CD4-positive, alpha-beta T cell treated with Interleukin-6 for 4 hours (primary cell): Measurements from ENCODE around the gene TMEM9B.

ENCODE experiments used
- DNase-seq: peaks from one replicate; pipeline ENCODE4 v3.0.0-alpha.2; 2020; ENCODE audit warnings: mixed read lengths

Gene TMEM9B

DNA sequence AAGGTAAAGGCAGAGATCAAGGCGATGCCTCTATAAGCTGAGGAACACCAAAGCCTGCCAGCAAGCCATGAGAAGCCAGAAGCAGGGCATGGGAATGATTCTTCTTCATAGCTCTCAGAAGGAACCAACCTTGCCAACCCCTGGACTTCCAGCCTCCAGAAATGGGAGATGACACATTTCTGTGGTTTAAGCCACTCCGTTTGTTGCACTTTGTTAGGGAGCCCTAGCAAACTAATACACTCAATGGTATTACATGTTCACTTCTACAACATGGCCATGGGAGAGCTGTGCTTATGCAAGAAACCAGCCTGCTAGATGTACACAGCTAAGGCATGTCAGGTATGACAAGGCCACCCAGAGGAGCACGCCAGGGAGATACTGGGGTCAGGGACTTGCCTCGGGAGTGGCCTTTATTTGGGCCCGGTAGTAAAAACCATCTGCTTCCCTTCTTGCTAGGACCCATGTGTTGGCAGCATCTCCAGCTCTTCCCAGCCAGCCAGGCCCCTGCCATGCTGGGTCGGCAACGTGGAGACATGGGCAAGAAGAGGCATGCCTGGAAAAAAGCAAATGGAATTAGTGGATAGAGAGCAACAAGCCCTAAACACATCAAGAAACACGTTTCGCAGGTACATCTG, 35.1 kb downstream of the TMEM9B start:
- DNase-seq: no peak

DNA sequence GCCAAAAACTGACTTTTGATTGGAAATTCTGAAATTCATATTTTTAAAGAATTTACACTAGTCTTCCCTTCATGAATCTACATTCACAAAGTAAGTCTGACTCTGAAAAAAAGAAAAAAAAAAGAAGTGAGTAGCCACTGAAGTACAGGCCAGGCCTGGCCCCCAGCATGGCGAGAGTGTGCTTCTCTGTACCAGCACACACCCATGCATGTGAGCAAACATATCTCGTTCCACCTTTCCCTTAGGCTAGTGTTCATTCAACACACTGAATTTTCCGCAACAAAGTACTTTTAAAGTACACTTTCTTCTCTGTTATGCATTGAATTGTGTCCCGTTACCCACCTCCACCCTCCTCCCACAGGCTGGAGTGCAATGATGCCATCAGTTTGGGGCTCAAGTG, 36.0 kb downstream of the TMEM9B start:
- no peak for DNase-seq

DNA sequence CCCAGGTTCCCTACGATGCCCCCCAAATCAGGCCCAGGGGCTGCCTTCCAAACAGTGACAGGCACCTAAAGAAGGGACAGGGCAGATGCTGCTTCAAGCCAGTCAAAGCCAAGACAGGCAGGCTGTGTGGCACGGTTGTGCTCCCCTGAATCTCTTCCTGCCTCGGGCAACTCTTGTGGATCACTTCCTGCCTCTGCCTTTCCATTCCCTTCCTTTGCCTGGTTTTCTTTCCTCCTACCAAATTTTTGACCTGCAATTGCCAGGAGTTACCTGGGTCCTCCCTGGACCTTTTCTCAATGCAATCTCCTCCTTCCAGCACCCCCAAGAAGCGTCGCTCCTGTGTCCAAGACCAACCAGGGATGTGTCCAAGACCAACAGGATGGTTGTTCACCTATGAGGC, 37.0 kb downstream of the TMEM9B start:
- no peak for DNase-seq

DNA sequence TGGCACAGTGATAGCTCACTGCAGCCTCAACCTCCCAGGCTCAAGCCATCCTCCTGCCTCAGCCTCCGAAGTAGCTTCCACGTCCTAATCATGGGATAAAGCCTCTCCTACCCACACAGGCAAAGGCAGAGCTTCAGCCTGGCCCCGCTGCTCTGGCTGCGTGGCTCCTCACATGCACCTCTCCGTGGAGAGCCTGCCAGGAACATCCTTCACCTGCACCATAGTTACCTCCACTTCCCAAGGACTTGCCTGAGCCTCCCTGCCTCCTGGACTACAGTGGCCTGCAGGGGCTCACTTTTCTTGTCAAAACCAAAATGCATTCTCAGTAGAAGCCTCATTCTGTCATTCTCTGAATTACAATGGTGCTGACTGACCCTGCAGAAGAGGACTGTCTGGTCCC, 38.0 kb downstream of the TMEM9B start:
- no peak for DNase-seq

DNA sequence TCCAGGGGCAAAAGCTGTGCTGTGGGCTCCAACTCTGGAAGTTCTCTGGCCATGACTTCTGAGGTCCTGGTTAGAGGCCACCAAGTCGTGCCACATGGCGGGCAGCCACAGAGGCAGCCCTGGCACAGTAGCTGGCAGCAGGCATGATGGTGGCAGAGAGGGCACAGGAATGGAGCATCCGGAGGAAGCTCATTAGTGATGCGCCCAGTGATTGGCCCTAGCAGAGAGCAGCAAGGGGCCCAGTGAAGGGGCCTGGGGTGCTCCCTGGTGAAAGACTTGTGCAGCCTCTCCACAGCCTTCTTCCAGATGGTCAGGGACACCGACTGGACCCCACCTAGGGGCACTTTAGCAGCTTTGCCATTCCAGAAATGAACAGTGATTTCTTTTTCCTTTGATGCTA, 38.5 kb downstream of the TMEM9B start:
- DNase-seq: no peak

DNA sequence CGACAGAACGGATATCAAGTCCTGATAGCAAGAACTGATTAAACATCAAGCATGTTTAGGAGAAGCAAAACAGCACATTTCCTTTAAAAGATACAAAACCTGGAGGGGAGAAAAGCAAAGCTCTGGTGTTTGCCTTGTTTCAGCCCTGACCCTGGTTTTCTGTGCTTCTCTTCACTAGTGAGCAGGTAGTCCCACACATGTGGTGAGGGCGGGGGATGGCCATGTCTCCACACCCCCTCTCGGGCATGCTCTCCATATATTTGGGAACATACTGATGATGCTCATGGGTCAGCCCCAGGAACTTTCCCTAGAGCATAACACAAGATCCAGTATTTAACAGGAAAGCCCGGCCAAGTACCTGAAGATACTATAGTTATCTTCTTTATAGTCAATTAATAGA, 41.6 kb downstream of the TMEM9B start:
- no peak for DNase-seq

DNA sequence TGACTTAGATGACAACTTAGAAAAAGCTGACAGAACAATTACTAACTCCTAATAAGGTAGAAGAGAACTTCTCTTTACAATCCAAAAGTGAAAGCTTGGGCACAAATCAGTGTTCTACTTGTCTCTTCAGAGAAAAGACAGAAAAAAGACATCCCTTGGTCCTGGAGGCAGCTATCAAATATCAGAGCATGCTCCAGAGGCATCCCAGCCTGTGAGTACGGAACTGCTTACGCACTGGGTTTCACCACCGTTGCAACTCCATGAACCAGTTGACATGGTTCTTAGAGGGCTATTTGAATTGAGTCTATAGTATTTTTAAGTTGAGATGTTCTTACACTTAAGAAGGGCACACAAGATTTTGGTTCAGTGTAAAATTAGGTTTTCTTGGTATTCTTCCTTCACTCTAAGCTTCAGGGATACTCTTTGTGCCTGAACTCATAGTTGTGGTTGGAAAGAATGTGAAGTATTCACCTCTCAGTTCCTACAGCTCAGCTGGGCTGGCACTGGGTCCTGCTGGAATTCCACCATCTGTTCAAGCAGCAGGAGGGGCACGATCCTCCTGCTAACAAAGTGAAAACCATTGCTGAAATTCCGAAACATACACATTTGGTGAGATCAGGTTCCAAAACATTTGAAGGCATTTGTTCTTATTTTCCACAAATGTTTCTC, 47.0 kb downstream of the TMEM9B start:
- DNase-seq: no peak

DNA sequence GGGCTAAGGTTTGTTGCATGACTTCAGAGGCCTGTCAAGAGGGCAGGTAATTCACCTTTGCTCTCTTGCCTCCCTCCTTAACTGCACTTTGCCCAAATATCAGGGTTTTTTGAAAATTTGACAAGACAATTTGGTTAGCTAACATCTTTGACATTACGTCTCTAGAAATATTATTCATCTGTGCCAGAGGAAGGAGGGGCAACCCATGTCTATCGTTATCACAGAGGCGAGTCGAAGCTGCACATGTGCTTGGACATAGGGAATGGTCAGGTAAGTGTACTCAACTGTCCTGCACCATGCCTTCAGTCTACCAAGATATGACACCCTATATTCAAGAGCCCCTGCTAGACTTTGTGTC, 49.6 kb downstream of the TMEM9B start:
- no peak for DNase-seq

DNA sequence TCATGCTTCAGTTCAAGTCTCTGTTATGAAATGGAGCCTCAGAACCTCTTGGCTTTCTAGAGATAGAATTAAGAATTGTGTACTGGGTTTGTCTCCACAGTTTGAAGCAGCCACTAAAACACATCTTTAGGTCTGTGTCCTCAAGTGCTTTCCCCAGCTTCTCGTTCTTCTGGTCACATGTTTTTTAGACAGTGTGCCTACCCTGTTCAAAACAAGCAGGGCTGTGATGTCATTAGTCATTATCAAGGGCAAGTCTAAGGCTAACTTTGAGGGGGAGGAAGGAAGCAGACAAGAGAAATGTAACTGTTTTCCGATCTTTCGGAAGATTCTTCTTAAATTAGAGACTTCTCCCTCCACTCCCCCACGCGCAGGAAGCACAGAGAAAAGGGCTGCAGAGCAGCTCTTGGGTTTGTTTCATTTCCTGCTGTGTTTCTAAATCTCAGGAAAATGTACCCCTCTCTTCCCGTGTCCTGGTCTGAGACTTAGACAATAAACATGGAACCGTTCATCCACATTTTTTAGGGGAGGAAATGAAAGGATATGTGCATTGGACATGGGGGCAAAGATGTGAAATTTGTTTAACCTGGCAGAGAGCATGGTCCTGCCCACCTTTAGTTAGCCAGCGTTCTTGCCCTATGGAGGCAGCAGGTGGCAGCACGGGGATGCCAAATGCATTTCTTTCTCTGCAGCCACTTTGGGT, 50.1 kb downstream of the TMEM9B start:
- DNase-seq: peak; percentile 57

DNA sequence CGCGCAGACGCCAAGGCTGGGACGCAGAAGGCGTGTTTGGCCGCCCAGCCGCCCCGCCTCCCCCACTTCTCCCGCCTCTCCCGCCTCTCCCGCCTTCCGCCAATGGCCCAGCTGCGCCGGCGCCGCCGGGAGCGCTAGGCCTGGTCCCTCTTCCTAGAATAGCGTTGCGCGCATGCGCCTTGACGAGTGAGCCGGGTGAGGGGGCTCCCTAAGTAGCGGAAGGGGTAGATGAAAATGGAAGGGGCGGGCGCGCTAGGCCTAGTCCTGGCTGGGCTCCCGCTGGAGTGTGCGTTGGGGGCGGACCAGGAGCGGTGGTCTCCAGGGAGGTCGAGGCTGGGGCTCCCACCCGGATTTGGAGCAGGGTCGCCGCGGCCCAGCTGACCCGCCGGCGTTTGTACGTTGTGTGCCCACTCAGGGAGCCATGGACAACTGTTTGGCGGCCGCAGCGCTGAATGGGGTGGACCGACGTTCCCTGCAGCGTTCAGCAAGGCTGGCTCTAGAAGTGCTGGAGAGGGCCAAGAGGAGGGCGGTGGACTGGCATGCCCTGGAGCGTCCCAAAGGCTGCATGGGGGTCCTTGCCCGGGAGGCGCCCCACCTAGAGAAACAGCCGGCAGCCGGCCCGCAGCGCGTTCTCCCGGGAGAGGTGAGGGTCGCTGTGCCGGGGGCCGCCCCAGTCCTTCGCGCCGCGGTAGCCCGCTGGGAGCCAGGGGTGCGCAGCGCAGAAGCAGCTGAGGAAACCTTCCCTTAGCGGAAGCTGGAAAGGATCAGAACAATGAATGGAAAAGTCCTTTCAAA, 53.0 kb downstream of the TMEM9B start, which contains the start of gene AKIP1:
AKIP1 (plus strand) TSS at position 161 of the 795 bp plus-strand sequence; CDS start at position 422, 261 bp downstream.
- DNase-seq: peak; percentile 87

DNA sequence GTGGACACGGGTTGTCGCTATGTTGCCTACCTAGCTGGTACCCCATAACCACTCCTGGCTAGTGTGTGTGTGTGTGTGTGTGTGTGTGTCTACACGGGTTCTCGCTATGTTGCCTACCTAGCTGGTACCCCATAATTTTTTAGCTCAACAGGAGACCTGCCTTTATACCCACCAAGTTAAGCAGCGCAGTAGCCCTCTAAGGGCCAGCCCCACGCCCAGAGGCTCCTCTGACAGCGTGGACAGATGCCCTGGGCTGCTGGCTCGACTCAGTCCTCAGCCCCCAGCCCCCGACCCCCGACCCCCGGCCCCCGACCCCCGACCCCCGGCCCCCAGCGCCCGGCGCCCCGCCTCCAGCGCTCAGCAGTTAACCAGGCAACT, 53.6 kb downstream of the TMEM9B start:
- DNase-seq: no peak

DNA sequence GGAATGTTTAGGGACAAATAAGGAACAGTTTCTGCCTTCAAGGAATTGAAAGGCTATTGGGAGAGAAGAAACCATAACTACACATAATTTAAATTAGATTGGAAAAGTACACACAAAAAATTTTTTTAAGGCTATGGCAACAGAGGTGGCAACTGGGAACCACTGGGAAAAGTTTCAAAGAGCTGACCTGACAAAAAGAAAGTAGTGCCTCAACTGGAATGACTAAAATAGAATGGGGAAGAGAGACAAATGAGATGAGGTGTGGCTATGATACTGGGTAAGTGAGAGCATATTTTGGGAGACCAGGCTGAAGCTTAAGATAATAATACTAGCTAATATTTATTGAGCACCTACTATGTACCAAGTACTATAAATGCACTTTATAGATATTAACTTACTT, 56.1 kb downstream of the TMEM9B start:
- DNase-seq: no peak

DNA sequence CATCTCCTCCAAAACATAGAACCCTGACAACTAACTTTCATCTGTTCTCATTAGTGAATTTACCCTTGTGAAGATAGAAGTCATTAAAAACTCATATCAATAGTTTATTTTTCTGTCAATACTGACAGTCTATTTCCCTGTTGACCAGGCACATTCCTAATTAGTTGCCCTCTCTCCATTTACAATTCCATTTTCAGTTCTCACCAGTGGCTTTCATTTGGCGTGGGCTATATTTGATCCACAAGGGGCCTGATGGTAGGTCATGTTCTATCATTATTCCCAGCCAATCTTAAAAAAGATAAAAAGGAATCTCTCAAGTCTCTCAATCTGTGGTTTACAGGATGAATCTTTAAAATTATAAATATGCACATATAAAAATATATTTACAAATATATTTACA, 57.1 kb downstream of the TMEM9B start:
- DNase-seq: no peak

DNA sequence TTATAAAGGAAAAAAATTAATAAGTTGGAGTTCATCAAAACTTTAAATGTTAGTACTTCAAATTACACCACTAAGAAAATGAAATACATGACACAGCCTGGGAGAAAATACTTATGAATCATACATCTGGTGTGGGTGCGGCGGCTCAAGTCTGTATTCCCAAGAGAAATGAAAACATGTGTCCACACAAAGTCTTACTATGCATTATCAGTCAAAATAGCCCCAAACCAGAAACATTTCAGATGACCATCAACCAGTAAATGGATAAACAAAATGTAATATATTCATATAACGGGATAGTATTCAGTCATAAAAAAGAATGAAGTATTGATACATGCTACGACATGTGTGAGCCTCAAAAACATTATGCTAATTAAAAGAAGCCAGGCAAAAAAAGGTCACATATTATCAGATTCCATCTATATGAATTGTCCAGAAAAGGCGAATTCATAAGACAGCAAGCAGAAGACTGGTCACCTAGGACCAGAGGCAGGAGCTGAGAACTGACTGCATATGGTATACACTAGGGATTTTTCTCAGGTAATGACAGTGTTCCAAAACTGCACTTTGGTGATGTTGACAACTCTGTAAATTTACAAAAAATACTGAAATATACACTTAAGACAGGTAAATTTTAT, 58.6 kb downstream of the TMEM9B start:
- DNase-seq: no peak

DNA sequence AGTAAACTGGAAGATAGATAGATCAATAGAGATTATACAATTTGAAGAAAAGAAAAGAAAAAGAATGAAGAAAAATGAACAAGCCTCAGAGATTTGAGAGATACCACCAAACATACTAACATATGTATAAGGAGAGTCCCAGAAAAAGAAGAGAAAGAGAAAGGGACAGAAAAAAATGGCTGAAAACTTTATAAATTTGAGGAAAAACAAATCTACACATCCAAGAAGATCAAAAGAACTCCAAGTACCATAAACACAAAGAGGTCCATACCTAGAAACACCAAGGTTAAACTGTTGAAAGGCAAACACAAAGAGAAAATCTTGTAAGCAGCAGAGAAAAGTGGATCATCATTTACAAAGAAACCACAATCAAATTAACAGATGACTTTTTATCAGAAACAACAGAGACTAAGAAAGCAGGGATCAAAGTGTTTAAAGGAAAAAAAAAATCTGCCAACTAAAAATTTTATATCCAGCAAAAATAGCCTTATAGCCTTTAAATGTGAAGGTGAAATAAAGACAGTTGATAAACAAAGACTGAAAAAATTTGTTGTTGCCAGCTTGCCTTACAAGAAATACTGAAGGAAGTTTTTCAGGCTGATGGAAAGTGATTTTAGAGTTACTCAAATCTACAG, 65.0 kb downstream of the TMEM9B start:
- DNase-seq: no peak
